NCI-H345 (cell line): ENCODE results near the gene DNASE1L2.

Experiments
- DNase-seq: peaks from one replicate; lab custom pipeline; 2025; lab: John Stamatoyannopoulos, UW

Gene DNASE1L2

GRCh38 chr16:2286550-2286949 lies 50.3 kb downstream of the DNASE1L2 start:
- DNase-seq: no peak

GRCh38 chr16:2287916-2288547 lies 51.8 kb downstream of the DNASE1L2 start:
- no peak for DNase-seq
